ENCODE results near the gene RNF115. TPM values are rescaled to one million over a fixed set of nuclear protein-coding genes. Genes with fewer than 3 reads are reported as not detected.

The RNF115 gene
- polyA plus RNA-seq, 10 donors: 11.2 to 21.2 (median 15.5) TPM

GRCh38 chr1:145705622-145706021 is 118.3 kb downstream of the RNF115 start:
- no peak for DNase-seq

DNA sequence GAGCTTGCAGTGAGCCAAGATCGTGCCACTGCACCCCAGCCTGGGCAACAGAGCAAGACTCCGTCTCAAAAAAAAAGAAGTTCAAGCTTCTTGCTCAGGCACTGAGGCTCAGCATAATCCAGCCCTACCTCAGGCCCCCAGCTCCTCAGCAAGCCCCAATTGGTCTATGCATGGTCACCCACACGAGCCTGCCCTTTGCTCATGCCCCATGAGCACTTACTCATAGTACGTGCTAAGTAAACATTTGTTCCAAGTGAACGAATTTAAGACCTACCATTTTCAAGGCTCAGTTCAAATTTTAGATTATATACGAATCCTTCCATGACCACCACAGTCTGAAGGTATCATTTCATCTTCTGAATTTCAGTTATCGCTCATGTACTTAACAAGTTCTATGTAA is 121.1 kb downstream of the RNF115 start:
- DNase-seq: no peak

- no peak for DNase-seq
Observed at GRCh38 chr1:145702052-145702451, 121.8 kb downstream of the RNF115 start.

DNA sequence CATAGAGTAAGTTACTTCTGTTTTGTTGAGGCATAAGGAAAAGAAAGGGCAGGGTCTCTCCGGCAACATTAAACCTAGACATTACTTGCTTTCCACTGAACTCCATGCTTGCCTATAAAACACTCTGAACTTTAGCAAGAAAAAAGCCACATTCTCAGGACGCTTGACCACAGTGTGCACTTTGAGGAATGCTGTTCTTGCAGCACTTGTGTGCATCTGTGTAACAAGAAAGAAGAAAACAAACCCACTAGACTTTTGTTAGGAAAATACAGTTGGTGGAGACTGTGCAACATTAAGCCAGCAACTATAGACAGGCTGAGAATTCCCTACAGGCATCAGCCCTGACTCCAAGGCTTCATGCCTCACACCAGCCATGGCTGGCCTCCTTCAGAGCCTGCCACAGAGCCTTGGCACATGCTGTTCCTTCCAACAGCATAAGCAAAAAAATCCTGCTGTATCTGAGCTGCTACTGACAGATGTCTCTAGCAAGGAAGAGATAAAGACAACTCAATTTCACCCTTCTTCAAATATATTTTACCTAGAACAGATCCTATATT is 122.5 kb downstream of the RNF115 start:
- no peak for DNase-seq

- no peak for DNase-seq
Observed at GRCh38 chr1:145696630-145696960, 127.3 kb downstream of the RNF115 start.

DNA sequence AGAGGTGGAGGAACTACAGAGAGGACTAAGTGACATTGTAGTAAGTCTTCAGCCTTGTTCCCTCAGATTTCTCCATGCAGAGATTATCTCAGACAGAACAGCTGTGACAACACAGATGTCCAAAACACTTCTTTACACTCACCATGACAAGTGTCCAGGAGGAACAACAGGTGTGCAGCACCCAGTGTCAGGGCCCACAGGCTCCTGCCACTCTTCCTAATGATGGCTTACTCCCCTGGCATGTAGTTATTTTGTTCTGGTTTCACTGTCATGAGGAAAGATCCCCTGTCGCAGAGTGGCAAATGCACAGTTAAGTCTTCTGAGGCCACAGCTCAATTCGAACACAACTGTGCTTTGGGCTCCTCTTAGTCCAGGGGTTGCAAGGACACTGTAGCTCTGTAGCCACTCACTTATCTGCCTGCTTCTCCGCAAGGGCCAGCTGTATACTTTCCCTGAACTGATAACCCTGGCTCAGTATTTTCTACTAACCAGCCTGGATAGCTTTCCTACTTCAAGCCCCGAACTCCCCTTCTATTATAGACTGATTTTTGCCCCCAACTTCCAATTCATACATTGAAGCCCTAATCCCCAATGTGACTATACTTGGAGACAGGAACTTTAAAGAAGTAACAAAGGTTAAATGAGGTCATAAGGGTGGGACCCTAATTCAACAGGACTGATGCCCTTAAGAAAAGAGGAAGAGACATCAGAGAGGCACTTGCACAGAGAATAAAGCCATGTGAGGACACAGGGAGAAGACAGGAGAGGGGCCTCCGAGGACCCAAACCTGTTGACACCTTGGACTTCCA is 127.9 kb downstream of the RNF115 start:
- peak; percentile 12 to 24 (median 22) for DNase-seq

GRCh38 chr1:145692785-145693443 is 131.0 kb downstream of the RNF115 start:
- DNase-seq: no peak

GRCh38 chr1:145690587-145691558 is 133.0 kb downstream of the RNF115 start:
- peak in 1 of 3 donors; percentile 52 for DNase-seq

DNA sequence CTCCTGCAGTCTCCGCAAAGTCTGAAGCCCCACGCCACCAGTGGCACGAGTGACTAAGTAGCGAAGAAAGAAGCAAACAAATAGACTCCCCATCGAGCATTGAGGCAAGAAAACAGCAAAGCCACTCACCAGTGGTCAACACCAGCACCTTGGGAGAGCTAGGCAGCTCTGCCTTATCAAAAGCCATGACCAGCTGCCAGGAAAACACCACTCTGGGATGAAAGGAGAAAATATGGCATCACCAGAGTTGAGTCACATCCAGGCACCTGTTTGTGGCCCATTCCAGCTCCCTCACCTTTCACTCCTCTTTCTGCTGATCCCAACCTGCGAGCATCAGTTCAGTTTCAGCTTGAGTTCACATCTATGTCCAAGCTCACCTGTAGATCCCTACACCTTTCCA is 134.0 kb downstream of the RNF115 start:
- DNase-seq: no peak

- no peak for DNase-seq
Observed at GRCh38 chr1:145688924-145689323, 135.0 kb downstream of the RNF115 start.

Other genes starting within 250 kb of the RNF115 start
- gene GPR89A, start 216.1 kb downstream of the RNF115 start, polyA plus RNA-seq (ENCODE audit: insufficient read length in 10 of 10): 10 to 100 TPM in 8 of 10 donors, 1 to 10 TPM in 2; 9.7 to 19.1 (median 14.1) TPM
- 1 to 10 TPM in 4 of 10 donors, under 1 TPM in 6; 0.34 to 1.5 (median 0.91) TPM for gene PDZK1, start 116.7 kb downstream of the RNF115 start, polyA plus RNA-seq (ENCODE audit: insufficient read length in 10 of 10)
- 1 to 10 TPM in 4 of 10 donors, under 1 TPM in 6; 0.25 to 1.8 (median 0.62) TPM for gene CD160, start 104.6 kb downstream of the RNF115 start, polyA plus RNA-seq (ENCODE audit: insufficient read length in 10 of 10)
- 10 to 100 TPM; 18.2 to 22.9 (median 21.0) TPM for gene POLR3C, start 105 bp upstream of the RNF115 start, polyA plus RNA-seq (ENCODE audit: insufficient read length in 10 of 10)
- 10 to 100 TPM in 8 of 10 donors, 1 to 10 TPM in 2; 8.4 to 17.9 (median 12.9) TPM for gene NUDT17, start 21.5 kb upstream of the RNF115 start, polyA plus RNA-seq (ENCODE audit: insufficient read length in 10 of 10)
- gene PIAS3, start 35.0 kb upstream of the RNF115 start, polyA plus RNA-seq (ENCODE audit: insufficient read length in 10 of 10): 10 to 100 TPM; 37.9 to 62.4 (median 45.7) TPM
- 1 to 10 TPM; 1.8 to 4.6 (median 2.3) TPM for gene ANKRD35, start 61.8 kb upstream of the RNF115 start, polyA plus RNA-seq (ENCODE audit: insufficient read length in 10 of 10)
- gene ITGA10, start 86.0 kb upstream of the RNF115 start, polyA plus RNA-seq (ENCODE audit: insufficient read length in 10 of 10): 10 to 100 TPM in 2 of 10 donors, 1 to 10 TPM in 8; 2.4 to 17.0 (median 7.5) TPM
- gene PEX11B, start 94.6 kb upstream of the RNF115 start, polyA plus RNA-seq (ENCODE audit: insufficient read length in 10 of 10): 10 to 100 TPM; 19.5 to 27.3 (median 23.9) TPM
- gene RBM8A, start 103.4 kb upstream of the RNF115 start, polyA plus RNA-seq (ENCODE audit: insufficient read length in 10 of 10): 100 to 1,000 TPM; 113 to 144 (median 122) TPM
- 10 to 100 TPM; 26.1 to 33.0 (median 30.1) TPM for gene LIX1L, start 133.9 kb upstream of the RNF115 start, polyA plus RNA-seq (ENCODE audit: insufficient read length in 10 of 10)
- gene ANKRD34A, start 140.5 kb upstream of the RNF115 start, polyA plus RNA-seq (ENCODE audit: insufficient read length in 10 of 10): 1 to 10 TPM in 6 of 10 donors, under 1 TPM in 4; 0.73 to 1.4 (median 1.1) TPM
- gene POLR3GL, start 140.6 kb upstream of the RNF115 start, polyA plus RNA-seq (ENCODE audit: insufficient read length in 10 of 10): 10 to 100 TPM; 32.9 to 41.1 (median 37.8) TPM
- gene TXNIP, start 172.5 kb upstream of the RNF115 start, polyA plus RNA-seq (ENCODE audit: insufficient read length in 10 of 10): 100 to 1,000 TPM; 214 to 318 (median 275) TPM
- gene HJV, start 197.6 kb upstream of the RNF115 start, polyA plus RNA-seq (ENCODE audit: insufficient read length in 10 of 10): 100 to 1,000 TPM; 103 to 254 (median 180) TPM